GM19025 (cell line): ENCODE data around the gene ATP6V0E1.
"Not testable (repeated sequence)": the region's sequence is repeated elsewhere in the genome, so short reads cannot be mapped to it uniquely, and the experiment has no call there.

Experiments
- ATAC-seq: cut with Tn5 transposase; IDR thresholded peaks from one replicate; pipeline ENCODE4 v1.9.1; 2021; ENCODE audit warnings: mild to moderate bottlenecking, low read depth, moderate library complexity; ENCODE audit not compliant: unreplicated experiment

ATP6V0E1 gene

DNA sequence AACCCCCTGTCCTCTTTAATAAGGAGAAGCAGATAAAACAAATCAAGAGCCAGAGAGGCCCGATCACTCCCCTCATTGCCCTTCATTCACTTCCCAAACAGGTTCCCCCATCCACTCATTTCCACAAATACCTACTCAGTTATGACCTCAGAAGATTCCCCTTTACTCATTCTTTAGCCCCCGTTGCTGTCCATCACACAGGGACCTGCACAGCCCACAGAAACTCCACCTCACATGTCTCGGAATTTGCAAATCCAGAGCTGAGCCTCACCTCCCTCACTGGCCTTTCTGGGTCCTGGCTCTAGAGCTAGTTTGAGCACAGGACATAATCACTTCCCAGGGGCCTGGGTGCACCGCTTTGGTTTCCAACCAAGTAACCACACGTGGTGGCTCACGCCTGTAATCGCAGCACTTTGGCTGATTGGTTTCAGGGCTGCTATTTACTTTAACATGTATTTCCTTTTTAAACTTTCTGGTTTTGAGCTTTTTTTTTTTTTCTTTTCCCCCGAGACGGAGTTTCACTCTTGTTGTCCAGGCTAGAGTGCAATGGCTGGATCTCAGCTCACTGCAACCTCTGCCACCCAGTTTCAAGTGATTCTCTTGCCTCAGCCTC, 17.8 kb downstream of the ATP6V0E1 start:
- peak; percentile 87 for ATAC-seq

GRCh38 chr5:173003360-173003759, 19.8 kb downstream of the ATP6V0E1 start:
- ATAC-seq = no peak

- no peak for ATAC-seq
Observed at GRCh38 chr5:173004013-173004412, 20.4 kb downstream of the ATP6V0E1 start.

- no peak for ATAC-seq
Observed at GRCh38 chr5:173004447-173004846, 20.9 kb downstream of the ATP6V0E1 start.

- no peak for ATAC-seq
Observed at GRCh38 chr5:173010021-173010420, 26.4 kb downstream of the ATP6V0E1 start.

DNA sequence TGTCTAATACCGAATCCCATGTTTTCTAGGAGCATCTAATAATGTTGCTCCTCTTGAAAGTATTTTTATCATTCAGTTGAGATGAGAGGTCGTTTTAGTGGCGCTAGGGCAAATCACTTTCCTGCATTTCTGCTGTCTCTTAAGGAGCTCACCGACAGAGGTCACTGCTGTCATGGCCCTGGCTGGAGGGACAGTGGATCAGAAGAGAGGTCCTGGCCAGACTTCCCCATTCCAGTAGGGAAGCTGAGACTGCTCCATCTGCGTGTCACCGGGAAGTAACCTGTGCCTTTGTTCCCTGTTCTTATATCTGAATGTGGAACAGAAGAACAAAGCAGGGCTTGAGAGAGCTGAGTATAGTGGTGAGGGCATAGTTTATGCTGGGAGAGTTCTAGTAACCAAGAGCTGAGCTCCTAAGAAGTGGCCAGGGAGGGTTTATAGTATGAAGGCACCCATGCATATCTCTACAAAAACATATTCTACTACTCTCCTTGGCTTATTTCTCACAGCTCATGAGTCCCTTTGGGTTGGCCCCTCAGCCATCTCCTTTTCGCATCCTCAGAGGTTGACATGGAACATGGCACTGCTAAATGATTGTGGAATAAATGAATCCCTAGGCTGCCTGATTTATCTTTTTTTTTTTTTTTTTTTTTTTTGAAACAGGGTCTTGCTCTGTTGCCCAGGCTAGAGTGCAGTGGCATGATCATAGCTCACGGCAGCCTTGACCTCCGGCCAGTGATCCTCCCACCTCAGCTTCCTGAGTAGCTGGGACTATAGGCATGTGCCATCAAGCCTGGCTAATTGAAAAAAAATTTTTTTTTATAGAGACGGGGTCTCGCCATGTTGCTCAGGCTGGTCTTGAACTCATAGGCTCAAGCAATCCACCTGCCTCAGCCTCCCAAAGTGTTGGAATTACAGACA, 27.2 kb downstream of the ATP6V0E1 start:
- no peak for ATAC-seq

DNA sequence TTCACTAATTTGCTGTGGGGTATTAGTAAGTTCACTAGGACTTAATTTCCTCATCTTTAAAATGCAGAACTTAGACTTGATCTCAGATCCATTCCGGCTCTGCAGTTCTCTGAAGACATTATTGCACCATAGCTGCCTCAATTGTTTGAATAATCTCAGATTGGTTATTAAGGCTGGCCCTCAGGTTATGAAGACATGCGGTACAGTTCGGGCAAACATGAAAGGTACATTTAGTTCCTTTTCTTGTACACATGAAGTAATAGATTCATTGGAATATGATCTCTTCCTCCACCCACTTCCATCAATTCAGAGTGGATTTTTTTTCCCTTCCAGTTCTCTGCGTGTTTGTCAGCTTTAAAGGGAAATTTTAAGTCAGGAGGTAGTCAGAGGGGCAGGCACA, 28.0 kb downstream of the ATP6V0E1 start:
- ATAC-seq = no peak

DNA sequence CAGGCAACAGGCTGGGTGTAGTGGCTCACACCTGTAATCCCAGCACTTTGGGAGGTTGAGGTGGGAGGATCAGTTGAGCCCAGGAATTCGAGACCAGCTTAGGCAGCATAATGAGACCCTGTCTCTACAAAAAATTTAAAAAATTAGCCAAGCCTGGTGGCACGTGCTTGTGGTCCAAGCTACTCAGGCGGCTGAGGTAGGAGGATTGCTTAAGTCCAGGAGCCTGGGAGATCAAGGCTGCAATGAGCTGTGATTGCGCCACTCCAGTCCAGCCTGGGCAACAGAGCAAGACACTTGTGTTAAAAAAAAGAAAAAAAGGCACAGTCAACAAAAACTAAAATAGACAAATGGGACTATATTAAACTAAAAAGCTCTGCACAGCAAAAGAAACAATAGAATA, 29.3 kb downstream of the ATP6V0E1 start:
- no peak for ATAC-seq

DNA sequence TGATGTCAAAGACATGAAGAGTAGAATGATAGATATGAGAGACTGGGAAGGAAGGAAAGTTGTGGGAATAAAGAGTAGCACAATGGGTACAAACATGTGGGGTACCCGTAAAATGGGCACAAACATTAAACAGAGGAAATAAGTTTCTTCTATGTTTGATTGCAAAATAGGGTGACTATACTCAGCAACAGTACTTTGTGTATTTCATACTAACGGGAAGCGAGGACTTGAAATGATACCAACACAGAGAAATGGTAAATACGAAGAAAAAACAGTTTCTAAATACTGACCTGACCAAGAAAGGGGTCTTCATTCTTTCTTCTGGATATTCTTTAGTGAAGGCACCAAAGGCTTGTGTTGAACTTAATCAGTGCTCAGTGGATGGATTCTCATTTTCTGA, 31.1 kb downstream of the ATP6V0E1 start:
- no peak for ATAC-seq

- ATAC-seq = no peak
Observed at GRCh38 chr5:173015192-173015591, 31.6 kb downstream of the ATP6V0E1 start.

DNA sequence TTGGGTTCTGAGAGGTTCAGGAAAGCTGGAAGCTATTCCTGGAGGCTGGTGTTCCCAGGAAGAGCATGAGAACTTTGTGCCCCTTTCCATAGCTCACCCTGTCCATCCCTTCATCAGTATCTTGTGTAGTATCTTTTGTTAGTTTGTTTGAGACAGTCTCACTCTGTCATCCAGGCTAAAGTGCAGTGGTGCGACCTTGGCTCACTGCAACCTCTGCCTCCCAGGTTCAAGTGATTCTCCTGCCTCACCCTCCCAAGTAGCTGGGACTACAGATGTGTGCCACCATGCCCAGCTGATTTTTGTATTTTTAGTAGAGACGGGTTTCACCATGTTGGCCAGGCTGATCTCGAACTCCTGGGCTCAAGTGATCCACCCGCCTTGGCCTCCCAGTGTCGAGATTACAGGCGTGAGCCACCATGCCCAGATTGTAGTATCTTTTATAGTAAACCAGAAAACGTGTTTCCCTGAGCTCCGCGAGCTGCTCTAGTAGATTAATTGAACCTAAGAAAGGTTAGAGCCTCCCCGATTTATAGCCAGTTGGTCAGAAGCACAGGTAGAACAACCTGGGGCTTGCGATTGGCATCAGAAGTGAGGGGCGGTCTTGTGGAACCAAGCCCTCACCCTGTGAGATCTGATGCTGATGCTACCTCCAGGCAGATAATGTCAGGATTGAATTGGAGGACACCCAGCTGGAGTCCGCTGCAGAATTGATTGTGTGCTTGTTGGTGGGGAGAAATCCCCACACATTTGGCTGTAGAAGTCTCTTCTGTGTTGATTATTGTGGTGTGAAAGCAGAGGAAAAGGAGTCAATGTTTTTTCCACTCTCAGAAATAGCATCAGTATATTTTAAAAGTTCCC, 32.3 kb downstream of the ATP6V0E1 start:
- ATAC-seq = no peak

GRCh38 chr5:173016598-173017046, 33.1 kb downstream of the ATP6V0E1 start:
- no peak for ATAC-seq

DNA sequence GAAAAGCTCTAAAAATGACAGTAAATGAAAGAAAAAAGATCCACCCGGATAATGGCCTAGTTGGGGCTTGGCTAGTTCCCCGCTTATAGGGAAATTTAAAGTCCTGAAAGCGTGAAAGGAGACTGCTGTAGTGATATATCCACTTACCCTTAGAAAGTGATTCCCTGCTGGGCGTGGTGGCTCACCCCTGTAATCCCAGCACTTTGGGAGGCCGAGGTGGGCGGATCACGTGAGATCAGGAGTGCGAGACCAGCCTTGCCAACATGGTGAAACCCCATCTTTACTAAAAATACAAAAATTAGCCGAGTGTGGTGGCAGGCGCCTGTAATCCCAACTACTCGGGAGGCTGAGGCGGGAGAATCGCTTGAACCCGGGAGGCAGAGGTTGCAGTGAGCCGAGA, 33.5 kb downstream of the ATP6V0E1 start:
- not testable (repeated sequence) for ATAC-seq

GRCh38 chr5:173018358-173018757, 34.8 kb downstream of the ATP6V0E1 start:
- no peak for ATAC-seq

- ATAC-seq = no peak
Observed at GRCh38 chr5:173020154-173020581, 36.6 kb downstream of the ATP6V0E1 start.

- ATAC-seq = no peak
Observed at GRCh38 chr5:173020643-173021042, 37.1 kb downstream of the ATP6V0E1 start.

DNA sequence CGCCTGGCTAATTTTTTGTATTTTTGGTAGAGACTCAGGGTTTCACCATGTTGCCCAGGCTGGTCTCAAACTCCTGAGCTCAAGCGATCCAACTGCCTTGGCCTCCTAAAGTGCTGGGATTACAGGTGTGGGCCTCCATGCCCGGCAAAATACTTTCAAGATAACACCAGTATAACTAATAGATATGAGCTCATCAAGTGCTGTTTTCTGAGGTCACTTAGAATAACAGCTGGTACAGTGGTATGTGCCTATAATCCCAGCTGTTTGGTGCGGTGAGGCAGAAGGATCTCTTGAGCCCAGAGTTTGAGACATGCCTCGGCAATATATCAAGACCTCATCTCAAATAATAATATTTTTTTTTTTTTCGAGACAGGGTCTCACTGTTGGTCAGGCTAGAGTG, 42.1 kb downstream of the ATP6V0E1 start:
- ATAC-seq = no peak

DNA sequence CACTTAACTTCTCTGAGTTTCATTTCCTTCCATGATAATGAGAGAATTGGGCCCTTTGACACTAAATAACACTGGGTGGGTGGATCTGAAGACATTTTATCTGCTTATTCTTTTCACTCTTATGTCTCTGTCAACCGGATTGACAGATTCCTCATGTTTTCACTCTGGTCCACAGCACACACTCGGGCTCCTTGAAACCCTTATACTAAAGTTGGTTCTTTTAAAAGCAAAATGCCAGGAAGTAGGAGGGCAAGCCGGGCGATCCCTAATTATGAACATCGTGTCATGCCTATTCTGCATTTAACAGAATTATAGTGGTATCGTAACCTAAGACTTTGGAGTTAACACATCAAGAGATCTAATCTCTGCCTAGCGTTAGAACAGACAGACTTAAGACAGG, 44.3 kb downstream of the ATP6V0E1 start:
- no peak for ATAC-seq

- no peak for ATAC-seq
Observed at GRCh38 chr5:173028811-173029327, 45.3 kb downstream of the ATP6V0E1 start.

- ATAC-seq = no peak
Observed at GRCh38 chr5:173029499-173029921, 45.9 kb downstream of the ATP6V0E1 start.

DNA sequence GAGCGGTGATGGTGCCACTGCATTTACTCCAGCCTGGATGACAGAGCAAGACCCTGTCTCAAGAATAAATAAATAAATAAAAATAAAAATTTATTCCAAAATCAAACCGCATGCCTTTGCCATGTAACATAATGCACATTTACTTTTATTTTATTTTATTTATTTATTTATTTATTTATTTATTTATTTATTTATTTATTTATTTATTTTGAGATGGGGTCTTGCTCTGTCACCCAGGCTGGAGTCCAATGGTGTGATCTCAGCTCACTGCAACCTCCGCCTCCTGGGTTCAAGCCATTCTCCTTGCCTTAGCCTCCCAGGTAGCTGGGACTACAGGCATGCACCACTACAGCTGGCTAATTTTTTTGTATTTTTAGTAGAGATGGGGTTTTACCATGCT, 48.5 kb downstream of the ATP6V0E1 start:
- not testable (repeated sequence) for ATAC-seq
